Measurements from ENCODE around the gene IL18RAP. TPM values are rescaled to one million over a fixed set of nuclear protein-coding genes. Genes with fewer than 3 reads are reported as not detected.

IL18RAP gene
- total RNA-seq, 1 experiment from 2014 or later, result not detected

DNA sequence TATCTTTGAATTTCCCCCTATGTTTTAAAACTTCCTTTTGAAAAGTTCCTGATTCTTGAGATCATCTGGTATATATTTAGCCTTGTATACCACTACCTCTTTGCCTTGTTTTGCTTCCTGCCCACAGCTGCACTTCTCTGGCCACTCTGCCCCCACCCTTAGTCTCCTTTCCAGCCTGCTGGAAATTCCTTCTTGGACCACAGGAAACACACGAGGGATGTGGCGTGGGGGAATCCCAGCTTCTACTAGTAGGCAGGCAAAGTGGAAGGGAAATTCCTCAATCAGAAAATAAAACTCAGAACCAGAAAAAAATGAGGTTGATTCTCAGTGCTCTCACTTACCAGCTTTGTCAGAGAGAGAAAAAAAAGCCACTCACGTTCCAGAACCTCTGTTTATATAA is 13.4 kb downstream of the IL18RAP start:
- H3K4me1 Mint-ChIP-seq, result no peaks in the 10 kb centered on the region
- Histone ChIP-seq H2AFZ (ENCODE audit: low read length) (no peak overlapping the region), H3K23ac (ENCODE audit: insufficient read length, low read depth, low read length) (no peak overlapping the region), H4K20me1 (ENCODE audit: control insufficient read depth, insufficient read depth, insufficient read length) (no peaks in the 10 kb centered on the region), H3T11ph (ENCODE audit: low read length) (no peak overlapping the region), H4K5ac (ENCODE audit: insufficient read length, low read depth, low read length) (no peak overlapping the region), H3K18ac (ENCODE audit: insufficient read length, low read depth, low read length) (no peak overlapping the region), H2BK5ac (ENCODE audit: insufficient read length, low read length) (no peak overlapping the region), H4K8ac (replicated peaks; ENCODE audit: insufficient read length, low read depth, low read length) (no peak overlapping the region), H3K4me2 (ENCODE audit: insufficient read depth, insufficient read length, low read length) (no peak overlapping the region), H2AK5ac (ENCODE audit: insufficient read length, low read length) (no peak overlapping the region), H2BK12ac (ENCODE audit: insufficient read length, low read depth, low read length) (no peak overlapping the region), H3K79me2 (ENCODE audit: insufficient read depth, low read length) (no peaks in the 10 kb centered on the region), H3K27me3 (ENCODE audit: insufficient read depth, low read length) (no peaks in the 10 kb centered on the region), H3K9me3 (ENCODE audit: control insufficient read depth, low read depth, low read length) (no peaks in the 10 kb centered on the region), H2BK20ac (ENCODE audit: low read depth, low read length, poor library complexity, severe bottlenecking) (no peak overlapping the region), H4K91ac (ENCODE audit: insufficient read length, low read depth, low read length) (no peak overlapping the region), H3K4me1 (ENCODE audit: insufficient read depth, low read length) (no peaks in the 10 kb centered on the region), H2BK15ac (ENCODE audit: low read depth, low read length) (no peak overlapping the region), H3K79me1 (ENCODE audit: insufficient read depth, low read depth, low read length, poor library complexity, severe bottlenecking) (no peaks in the 10 kb centered on the region), H3K4ac (ENCODE audit: low read depth, low read length) (no peak overlapping the region), H3K23me2 (ENCODE audit: insufficient read length, low read depth, low read length, poor library complexity, severe bottlenecking) (no peaks in the 10 kb centered on the region), H3K9ac (ENCODE audit: extremely low read depth, insufficient read length, low read length) (no peak overlapping the region), H3K56ac (ENCODE audit: insufficient read length, low read depth, low read length) (no peak overlapping the region), H2BK120ac (ENCODE audit: low read depth, low read length, poor library complexity, severe bottlenecking) (no peak overlapping the region), H3K14ac (ENCODE audit: insufficient read depth, low read length) (no peak overlapping the region), H3K27ac (ENCODE audit: insufficient read length, low read depth, low read length) (no peak overlapping the region)
- H3K4me3 Mint-ChIP-seq, result no peak overlapping the region
- no peaks in the 10 kb centered on the region for H3K27me3 Mint-ChIP-seq (ENCODE audit: low read depth)
- no peak overlapping the region; a peak in 1 of 7 replicates for H3K27ac Mint-ChIP-seq
- TF ChIP-seq, protein P1, sequence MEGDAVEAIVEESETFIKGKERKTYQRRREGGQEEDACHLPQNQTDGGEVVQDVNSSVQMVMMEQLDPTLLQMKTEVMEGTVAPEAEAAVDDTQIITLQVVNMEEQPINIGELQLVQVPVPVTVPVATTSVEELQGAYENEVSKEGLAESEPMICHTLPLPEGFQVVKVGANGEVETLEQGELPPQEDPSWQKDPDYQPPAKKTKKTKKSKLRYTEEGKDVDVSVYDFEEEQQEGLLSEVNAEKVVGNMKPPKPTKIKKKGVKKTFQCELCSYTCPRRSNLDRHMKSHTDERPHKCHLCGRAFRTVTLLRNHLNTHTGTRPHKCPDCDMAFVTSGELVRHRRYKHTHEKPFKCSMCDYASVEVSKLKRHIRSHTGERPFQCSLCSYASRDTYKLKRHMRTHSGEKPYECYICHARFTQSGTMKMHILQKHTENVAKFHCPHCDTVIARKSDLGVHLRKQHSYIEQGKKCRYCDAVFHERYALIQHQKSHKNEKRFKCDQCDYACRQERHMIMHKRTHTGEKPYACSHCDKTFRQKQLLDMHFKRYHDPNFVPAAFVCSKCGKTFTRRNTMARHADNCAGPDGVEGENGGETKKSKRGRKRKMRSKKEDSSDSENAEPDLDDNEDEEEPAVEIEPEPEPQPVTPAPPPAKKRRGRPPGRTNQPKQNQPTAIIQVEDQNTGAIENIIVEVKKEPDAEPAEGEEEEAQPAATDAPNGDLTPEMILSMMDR (conservative IDR thresholded peaks at IDR 0.05), result no peak
- no peak for DNase-seq
- no peaks in the 10 kb centered on the region for H3K36me3 Mint-ChIP-seq (ENCODE audit: insufficient read depth in 1 of 3, low read depth in 3 of 3)
- no peaks in the 10 kb centered on the region for H3K9me3 Mint-ChIP-seq
- no CpG with 5 or more reads among the region's 3 CpGs for WGBS (ENCODE audit: extremely low coverage, insufficient read length, low lambda C conversion rate)
